M059J (cell line): ENCODE data around the gene RAB12. TPM values are rescaled to one million over a fixed set of nuclear protein-coding genes. Genes with fewer than 3 reads are reported as not detected.
"Not testable (repeated sequence)": the region's sequence is repeated elsewhere in the genome, so short reads cannot be mapped to it uniquely, and the experiment has no call there.

Source experiments
- DNase-seq: peaks from one replicate; pipeline ENCODE4 v3.0.0-alpha.2; 2012; ENCODE audit warnings: low read depth
- total RNA-seq: library from RNA; depleted of rRNA; stranded (reverse); fragments of >200 nt; shearing (Covaris generic); gene quantifications from 2 replicates; pipeline ENCODE4 v1.2.3, GENCODE V29; 2014; rRNA removed

Gene RAB12
- total RNA-seq: 75.0 and 96.1 TPM in 2 replicates

- DNase-seq: peak; percentile 71
These were observed at the start of gene RAB12 for GRCh38 chr18:8608795-8609658. Gene RAB12 (plus strand): TSS chr18:8609437. CDS start chr18:8609440, 3 bp downstream.

- peak; percentile 39 for DNase-seq
These were observed 49.5 kb upstream of the RAB12 start for GRCh38 chr18:8559612-8560186.

- no peak for DNase-seq
These were observed 47.9 kb upstream of the RAB12 start for GRCh38 chr18:8561123-8561910.

GRCh38 chr18:8562070-8562469 lies 47.2 kb upstream of the RAB12 start:
- no peak for DNase-seq

GRCh38 chr18:8562919-8563318 lies 46.3 kb upstream of the RAB12 start:
- no peak for DNase-seq

- no peak for DNase-seq
These were observed 37.8 kb upstream of the RAB12 start for GRCh38 chr18:8571399-8571798.

GRCh38 chr18:8573766-8574165 lies 35.5 kb upstream of the RAB12 start:
- DNase-seq: not testable (repeated sequence)

GRCh38 chr18:8584798-8585197 lies 24.4 kb upstream of the RAB12 start:
- DNase-seq: no peak

GRCh38 chr18:8586941-8587340 lies 22.3 kb upstream of the RAB12 start:
- DNase-seq: no peak

- DNase-seq: no peak
These were observed 13.8 kb upstream of the RAB12 start for GRCh38 chr18:8595445-8595844.

- DNase-seq: no peak
These were observed 7.8 kb upstream of the RAB12 start for GRCh38 chr18:8601277-8602032.

GRCh38 chr18:8602040-8602439 lies 7.2 kb upstream of the RAB12 start:
- DNase-seq: no peak

GRCh38 chr18:8602557-8602956 lies 6.7 kb upstream of the RAB12 start:
- DNase-seq: no peak

- DNase-seq: no peak
These were observed 5.3 kb upstream of the RAB12 start for GRCh38 chr18:8603663-8604520.

- no peak for DNase-seq
These were observed 3.3 kb upstream of the RAB12 start for GRCh38 chr18:8605974-8606373.

GRCh38 chr18:8607776-8608742 lies 1.2 kb upstream of the RAB12 start:
- no peak for DNase-seq

- DNase-seq: peak; percentile 16
These were observed 622 bp downstream of the RAB12 start for GRCh38 chr18:8609659-8610458.

- peak; percentile 43 for DNase-seq
These were observed 1.2 kb downstream of the RAB12 start for GRCh38 chr18:8610459-8610851.
